ENCODE data around the gene PPP6C.
A peak's percentile ranks its signal among the peaks of the same experiment; 100 is the strongest.
"Not testable (repeated sequence)": the region's sequence is repeated elsewhere in the genome, so short reads cannot be mapped to it uniquely, and the experiment has no call there.

Gene PPP6C

DNA sequence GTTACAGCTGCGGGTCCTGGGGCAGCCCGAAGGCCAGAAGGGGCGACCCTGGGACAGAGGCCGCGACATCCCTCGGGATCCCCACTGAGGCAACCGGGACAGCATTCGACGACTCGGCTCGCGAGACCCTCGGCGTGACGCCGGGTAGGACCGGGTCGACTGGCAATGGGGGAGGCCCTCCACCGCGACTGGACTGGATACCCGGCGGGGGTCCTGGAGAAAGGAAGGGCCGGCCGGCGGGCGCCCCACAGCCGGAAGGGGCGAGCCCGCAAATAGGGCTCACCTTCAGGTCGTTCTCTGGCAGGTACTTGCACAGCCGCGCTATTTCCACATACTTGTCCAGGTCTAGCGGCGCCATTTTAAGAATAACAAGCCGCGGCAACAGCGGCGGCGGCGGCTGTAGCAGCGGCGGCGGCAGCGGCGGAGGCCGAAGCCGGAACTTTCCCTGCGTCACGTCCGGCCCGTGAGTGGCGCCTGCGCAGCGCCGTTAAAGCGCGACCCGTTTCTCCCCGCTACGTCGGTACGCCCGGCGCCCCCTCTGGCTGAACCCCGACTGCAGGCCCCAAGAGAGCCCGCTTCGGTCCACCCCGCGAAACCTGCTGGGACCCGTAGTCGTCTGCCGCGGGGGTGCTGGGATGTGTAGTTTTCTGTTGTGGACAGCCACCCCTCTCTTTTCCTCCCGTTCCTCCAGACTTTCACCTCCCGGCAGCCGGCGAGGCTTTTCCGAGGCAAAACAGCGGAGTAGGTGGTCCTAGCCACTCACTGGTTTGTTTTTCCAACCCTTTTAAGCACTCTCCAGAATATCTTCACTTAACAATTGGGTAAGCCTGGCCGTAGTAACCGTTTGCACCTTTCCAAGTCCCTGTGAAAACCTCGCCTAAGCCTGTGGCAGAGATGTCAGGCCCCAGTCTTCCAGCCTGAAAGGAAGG lies at the start of gene PPP6C:
Gene PPP6C (minus strand): TSS at position 443 of the 929 bp plus-strand sequence. CDS start 85 bp downstream, at position 358.
- peak; percentile 97 for DNase-seq (ENCODE audit: low spot score)

DNA sequence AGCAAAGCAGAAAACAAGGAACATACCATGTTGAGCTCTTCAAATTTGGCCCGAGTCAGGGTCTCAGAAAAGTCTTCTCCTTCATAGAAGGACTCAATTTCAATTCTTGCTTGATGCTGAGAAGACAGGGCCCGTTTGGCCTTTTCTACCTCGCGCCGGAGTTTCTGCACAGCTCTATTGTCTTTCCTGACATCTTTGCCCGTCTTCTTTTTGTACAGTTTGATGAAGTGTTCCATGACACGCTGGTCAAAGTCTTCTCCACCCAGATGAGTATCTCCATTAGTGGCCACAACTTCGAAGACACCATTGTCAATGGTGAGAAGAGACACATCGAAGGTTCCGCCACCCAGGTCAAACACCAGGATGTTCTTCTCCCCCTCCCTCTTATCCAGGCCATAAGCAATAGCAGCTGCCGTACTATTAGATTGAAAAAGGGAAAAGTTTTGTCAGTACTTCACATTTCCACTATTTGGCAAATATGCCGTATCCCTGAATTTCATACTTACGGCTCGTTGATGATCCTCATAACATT lies 49.4 kb upstream of the PPP6C start:
- DNase-seq (ENCODE audit: low spot score) = no peak

DNA sequence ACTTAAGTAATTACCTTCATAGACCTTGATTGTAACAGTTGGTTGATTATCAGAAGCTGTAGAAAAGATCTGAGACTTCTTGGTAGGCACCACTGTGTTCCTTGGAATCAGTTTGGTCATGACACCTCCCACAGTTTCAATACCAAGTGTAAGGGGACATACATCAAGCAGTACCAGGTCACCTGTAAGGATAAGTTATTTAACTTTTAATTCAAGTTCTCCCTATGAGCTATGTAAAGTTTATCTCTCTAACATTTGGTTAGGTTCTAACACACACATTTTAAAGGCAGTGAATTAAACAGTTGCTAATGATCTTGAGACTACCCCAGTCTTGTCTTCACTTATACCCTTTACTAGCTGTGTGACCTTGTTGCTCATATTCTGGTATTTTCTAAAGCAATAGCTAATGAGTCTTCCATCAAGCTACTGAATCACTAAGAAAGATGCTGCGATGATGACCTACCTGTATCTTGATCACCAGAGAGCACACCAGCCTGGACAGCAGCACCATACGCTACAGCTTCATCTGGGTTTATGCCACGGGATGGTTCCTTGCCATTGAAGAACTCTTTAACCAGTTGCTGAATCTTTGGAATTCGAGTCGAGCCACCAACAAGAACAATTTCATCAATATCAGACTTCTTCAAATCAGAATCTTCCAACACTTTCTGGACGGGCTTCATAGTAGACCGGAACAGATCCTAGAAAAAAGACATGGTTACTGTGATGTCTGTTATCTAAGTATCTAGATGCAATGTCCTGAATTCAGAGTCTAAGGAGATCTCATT lies 48.7 kb upstream of the PPP6C start:
- no peak for DNase-seq (ENCODE audit: low spot score)

DNA sequence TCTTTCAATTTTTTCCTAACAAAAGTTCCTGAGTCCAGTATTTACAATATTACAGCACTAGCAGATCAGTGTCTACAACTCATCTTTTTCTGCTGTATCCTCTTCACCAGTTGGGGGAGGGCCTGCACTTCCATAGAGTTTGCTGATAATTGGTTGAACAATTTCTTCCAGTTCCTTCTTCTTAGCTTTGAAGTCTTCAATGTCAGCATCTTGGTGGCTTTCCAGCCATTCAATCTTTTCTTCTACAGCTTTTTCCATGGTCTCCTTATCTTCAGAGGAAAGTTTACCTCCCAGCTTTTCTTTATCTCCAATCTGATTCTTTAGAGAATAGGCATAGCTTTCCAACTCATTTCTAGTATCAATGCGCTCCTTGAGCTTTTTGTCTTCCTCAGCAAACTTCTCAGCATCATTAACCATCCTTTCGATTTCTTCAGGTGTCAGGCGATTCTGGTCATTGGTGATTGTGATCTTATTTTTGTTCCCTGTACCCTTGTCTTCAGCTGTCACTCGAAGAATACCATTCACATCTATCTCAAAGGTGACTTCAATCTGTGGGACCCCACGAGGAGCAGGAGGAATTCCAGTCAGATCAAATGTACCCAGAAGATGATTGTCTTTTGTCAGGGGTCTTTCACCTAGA lies 47.0 kb upstream of the PPP6C start:
- not testable (repeated sequence) for DNase-seq (ENCODE audit: low spot score)

DNA sequence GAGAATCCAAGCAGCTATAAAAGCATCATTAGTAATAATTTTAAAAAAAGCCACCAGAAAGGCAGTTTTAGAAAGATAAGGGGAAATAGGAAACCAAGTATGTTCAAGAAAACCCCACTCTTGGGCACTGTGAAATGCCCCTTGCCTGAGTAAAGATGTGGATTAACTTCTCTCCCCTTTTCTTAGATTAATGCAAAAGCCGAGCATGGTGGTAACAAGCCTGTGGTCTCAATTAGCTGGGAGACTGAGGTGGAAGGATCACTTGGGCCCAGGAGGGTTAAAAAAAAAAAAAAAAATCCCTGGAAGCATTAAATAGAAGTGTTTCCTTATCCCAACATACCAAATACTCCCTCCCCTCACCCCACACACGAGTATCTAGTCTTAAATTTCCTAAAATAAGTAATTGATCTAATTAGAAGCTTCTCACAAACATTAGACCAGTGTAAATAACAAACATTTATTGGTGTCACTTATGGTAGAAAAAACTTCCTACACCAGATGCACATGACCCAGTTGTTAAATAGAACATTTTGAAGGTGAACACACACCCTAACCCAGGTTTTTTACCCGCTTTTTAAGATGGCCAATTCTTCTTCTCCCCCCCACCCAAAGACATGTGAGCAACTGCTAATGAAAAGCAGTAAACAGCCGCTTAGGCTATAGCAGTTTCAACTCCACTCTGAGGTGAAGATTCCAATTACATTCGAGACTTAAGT lies 46.4 kb upstream of the PPP6C start:
- no peak for DNase-seq (ENCODE audit: low spot score)

DNA sequence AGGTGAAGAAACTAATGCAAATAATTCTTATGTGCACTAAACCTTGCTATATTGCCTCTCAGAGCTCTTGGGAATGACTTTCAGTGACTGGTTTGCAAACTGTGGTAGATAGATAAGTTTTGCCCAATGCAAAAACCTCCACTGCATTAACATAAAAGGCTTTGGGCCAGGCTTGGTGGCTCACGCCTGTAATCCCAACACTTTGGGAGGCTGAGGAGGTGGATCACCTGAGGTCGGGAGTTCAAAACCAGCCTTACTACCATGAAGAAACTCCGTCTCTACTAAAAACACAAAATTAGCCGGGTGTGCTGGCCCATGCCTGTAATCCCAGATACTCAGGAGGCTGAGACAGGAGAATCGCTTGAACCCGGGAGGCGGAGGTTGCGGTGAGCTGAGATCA lies 44.5 kb upstream of the PPP6C start:
- not testable (repeated sequence) for DNase-seq (ENCODE audit: low spot score)

DNA sequence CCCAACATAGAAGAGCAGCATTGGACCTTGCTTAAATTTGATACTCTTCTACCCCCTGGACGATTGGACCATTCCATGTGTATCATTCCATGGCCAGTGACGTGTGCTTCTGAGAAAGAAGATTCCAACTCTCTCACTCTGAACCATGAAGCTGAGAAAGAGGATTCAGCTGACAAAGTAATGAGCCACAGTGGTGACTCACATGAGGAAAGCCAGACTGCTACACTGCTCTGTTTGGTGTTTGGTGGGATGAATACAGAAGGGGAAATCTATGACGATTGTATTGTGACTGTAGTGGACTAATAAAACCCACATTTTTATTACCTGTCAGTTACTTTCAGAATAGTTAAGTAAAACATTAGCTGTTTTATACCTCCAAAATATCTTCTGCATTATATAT lies 44.1 kb upstream of the PPP6C start:
- DNase-seq (ENCODE audit: low spot score) = no peak

DNA sequence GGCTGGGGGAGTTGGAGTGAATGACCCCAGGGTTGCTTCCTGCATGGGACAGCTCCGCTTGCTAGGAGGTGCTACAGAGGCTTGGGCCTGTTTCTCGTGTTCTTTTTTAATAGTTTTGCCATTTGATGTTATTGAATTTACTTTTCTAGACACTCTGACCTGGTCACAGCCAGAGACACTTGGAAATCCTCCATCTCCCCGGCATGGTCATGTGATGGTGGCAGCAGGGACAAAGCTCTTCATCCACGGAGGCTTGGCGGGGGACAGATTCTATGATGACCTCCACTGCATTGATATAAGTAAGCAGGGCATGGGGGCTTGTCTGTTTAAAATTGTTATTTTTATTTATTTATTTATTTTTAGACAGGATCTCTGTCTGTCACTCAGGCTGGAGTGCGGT lies 38.2 kb upstream of the PPP6C start:
- no peak for DNase-seq (ENCODE audit: low spot score)

DNA sequence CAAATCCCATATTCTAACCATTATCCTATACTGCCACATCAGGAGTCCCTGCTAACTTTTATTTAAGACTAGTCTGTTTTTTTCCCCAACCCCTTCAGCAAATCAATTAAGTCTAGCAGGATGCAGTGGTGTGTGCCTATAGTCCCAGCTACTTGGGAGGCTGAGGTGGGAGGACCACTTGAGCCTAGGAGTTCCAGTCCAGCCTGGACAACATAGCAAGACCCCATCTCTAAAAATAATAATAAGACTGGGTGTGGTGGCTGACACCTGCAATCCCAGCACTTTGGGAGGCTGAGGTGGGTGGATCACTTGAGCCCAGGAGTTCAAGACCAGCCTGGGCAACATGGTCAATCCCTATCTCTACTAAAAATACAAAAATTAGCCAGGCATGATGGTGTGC lies 35.3 kb upstream of the PPP6C start:
- DNase-seq (ENCODE audit: low spot score) = not testable (repeated sequence)

DNA sequence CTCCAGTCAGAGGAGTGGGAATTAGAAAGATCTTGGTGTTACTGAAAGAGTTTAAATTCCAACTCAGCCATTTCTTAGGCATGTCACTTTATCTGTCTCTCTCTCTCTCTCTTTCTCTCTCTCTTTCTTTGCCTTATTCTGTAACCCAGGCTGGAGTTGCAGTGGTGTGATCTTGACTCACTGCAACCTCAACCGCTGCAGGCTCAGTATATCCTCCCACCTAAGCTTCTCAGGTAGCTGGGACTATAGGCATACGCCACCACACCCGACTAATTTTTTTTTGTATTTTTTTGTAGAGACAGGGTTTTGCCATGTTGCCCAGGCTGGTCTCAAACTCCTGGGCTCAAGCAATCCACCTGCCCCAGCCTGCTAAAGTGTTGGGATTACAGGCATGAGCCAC lies 29.0 kb upstream of the PPP6C start:
- DNase-seq (ENCODE audit: low spot score) = peak; percentile 33

DNA sequence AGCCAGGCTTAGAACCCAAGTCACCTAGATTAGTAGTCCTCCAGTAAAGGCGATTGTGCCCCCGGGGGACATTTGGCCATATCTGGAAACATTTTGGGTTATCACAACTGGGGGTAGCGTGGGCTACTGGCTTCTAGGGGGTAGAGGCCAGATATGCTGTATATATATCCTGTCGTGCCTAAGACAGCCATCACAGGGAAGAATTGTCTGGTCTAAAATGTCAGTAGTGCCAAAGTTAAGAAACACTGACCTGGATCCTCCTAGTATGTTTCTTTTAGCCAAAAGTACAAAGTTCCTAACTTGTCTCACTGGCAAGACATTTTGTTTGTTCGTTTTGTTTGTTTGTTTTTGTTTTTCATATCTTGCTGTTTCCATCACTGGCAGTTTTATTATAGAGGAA lies 24.6 kb upstream of the PPP6C start:
- DNase-seq (ENCODE audit: low spot score) = no peak

DNA sequence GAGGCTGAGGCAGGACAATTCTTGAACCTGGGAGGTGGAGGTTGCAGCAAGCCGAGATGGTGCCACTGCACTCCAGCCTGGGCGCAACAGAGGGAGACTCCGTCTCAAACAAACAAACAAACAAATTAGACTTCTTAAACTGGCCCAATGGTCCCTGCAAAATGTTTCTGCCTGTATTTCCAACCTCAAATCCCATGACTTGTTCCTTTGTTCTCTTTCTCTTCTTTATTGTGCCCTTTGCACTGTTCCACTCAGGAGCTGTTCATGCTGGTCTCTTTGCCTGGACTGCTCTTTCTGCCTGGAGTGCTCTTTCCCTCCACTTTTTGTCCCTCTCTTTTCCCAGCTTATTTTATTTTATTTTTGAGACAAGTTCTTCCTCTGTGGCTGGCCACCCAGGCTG lies 14.9 kb upstream of the PPP6C start:
- DNase-seq (ENCODE audit: low spot score) = no peak

DNA sequence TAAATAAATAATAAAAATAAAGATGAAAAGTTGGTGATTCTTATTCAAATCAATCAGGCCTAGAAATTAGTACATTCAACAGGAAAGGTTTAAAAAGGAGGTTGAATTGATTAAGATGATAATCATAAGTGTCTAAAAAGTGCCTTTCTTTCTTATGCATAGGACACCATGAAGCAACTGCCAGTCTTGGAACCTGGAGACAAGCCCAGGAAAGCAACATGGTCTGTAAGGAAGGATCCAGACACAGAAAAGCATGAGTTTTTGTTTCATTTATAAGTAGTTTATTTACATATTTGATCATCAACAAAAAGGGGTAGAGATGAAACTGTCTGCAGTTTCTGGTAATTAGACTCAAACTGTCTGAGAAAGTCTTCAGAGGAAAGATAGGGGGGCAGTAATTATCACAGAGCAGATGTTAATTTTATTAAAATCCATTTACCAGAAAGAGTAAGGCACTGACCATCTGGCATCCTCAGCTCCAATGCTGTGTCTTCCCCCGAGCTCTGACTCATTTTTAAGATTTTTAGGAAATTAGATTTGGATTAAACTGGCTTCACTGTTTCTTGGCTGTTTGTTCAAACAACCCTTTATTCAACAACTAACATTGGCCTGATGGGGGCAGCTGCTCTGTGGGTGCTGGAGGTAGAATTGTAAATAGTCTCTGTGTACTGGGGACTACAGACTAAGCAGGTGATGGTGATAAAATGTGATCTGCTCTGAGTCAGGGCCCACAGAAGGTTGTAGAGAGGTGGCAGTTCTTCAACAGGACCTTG lies 13.4 kb upstream of the PPP6C start:
- no peak for DNase-seq (ENCODE audit: low spot score)

DNA sequence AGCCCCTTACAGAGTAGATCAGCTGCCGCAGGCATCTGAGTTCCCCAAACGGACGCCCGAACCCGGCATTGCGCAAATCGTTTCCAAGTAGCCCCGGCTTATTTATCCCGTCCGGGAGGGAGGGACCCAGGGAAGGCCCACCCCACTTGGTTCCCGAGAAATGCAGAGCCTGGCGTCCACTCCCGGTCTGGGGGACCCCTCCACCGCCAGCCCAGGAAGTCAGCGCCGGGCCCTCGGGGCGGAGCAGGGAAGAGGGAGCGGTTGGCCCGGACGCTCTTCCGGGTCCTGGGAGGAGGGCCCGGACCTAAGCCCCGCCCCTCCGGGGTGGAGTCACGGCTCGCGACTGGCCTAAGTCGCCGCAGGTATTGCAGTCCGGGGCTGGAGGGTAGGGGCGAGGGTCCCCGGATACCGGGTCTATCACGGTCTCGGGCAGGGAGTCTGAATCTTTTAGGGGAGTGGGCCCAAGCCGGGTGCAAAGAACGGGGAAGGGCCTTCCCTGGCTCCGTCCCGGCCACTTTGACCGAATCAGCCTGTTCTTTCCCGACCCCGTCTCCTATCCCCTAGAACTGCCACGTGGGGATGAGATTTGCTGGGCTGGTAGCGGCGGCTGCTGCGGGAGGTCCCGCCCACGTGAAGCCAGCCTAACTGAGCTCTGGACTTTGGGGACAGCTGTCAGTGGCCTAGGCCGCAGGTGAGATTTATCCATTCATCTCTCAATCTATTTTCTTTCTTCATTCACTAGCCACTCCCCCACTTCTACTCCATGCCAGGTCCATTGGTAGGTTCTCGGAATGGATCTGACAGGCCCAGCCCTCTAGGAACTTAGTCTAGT lies 10.8 kb upstream of the PPP6C start, which contains the start of gene RABEPK:
Gene RABEPK (plus strand): TSS at position 327 of the 832 bp plus-strand sequence. CDS start 2,472 bp downstream, outside the sequence.
- DNase-seq (ENCODE audit: low spot score) = peak; percentile 93

DNA sequence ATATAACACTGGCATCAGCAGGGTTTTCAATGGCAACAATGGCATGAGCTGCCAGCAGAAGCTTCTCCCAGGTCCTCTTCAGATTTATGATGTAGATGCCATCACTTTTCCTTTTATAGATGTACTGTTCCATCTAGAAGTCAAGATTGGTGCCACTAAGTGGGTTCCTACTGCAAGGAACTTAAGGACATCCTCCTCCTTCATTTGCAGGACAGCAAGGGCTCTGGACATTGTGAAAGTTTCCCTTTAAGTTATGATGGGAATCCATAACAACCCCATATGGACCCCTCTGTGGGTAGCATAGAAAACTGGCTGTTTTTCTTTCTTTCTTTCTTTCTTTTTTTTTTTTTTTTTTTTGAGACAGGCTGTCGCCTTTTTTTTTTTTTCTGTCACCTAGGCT lies 6.0 kb upstream of the PPP6C start:
- not testable (repeated sequence) for DNase-seq (ENCODE audit: low spot score)

DNA sequence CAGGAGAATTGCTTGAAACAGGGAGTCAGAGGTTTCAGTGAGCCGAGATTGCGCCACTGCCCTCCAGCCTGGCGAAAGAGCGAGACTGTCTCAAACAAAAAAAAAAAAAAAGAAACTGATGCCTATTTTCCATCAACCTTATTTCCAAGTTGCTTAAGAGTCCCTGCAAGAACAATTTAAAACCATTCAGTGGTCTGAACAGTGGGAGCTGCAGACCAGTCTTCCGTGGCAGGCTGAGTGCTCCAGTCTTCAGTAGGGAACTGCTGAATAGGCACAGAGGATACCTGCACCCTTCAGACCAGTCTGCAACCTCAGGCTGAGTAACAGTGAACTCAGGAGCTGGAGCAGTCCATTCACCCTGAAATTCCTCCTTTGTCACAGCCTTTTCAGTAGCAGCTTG lies 4.9 kb upstream of the PPP6C start:
- not testable (repeated sequence) for DNase-seq (ENCODE audit: low spot score)

DNA sequence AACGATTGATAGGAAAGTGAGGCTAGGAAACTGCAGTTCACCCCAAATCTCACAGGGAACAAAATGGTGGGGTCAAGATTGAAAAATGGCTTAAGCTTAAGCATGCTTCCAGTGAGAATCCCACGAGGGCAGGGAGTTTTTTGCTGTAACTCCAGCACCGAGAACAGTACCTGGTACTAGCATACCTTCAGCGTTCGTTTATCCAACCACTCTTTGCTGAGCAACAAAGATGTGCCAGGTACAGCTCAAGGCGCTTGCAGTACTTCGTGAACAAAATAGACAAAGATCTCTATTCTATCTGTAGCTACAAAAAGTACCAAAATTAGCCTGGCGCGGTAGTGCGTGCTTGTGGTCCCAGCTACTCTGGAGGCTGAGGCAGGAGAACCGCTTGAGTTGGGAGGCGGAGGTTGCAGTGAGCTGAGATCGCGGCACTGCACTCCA lies 778 bp upstream of the PPP6C start:
- DNase-seq (ENCODE audit: low spot score) = peak; percentile 18

DNA sequence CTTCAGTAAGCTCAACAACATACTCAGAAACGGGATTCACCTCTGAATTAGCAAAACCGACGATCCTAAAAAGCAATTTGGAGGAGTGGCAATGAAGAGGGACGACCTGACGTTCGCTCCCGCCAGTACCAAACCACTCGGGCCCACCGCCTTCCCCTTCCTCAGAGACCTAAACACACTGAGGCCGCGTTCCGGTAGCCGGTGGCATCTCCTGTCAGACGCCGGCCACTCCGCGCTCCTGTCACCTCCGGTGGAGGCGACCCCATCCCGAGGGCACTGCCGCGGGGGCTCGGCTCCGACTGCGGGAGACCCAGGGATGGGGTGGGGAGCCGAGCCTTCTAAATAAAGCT lies 617 bp downstream of the PPP6C start:
- DNase-seq (ENCODE audit: low spot score) = no peak

DNA sequence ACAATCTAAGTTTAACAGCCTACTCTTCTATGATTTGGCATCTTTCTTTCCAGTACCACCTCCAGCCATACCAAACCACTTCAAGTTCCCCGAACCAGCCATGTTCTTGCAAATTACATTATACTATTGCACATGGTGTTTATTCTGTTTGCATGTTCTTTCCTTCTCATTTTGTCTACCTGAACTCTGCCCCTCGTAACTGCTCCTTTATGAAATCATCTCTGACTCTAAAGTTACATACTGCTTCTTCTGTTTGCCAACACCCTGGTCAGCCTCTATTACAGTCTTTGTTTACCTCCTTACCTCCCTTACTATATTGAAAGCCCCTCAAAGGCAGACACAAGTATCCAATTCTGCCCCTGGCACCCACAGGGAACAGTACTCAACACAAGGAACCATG lies 6.0 kb downstream of the PPP6C start:
- no peak for DNase-seq (ENCODE audit: low spot score)

DNA sequence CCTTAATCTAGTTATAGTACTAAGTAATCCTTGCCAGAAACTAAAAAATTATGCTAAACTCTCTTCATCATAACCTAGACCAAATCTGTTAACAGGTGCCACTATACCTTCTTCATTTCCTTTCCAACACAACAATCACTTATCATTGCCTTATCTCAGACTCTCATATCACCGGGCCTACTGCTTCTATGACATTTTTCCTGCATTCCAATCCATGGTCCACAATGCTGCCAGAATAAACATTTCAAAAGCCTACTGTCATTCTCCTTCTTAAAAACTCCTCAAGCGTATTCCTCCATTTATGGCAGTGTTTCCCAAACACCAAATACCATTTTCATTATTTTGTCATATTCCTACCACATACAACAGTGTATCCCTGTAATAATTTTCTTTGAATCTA lies 6.5 kb downstream of the PPP6C start:
- DNase-seq (ENCODE audit: low spot score) = no peak

All from putamen (tissue), 1 donor.